Testis (tissue), 3 donors: ENCODE data around the gene CATSPERD. TPM values are rescaled to one million over a fixed set of nuclear protein-coding genes. Genes with fewer than 3 reads are reported as not detected.
A peak's percentile ranks its signal among the peaks of the same experiment; 100 is the strongest.

Experiments
- DNase-seq: peaks from one replicate; pipeline ENCODE4 v3.0.0-alpha.2; 2019
- H3K27ac ChIP-seq, 2 donors: fragments of 200-600 bp; sonication (generic); one replicate each; pipeline ENCODE4 v1.5.1; 2019
- H3K27me3 ChIP-seq: fragments of 200-600 bp; sonication (generic); one replicate; pipeline ENCODE4 v1.5.1; 2019
- H3K36me3 ChIP-seq: fragments of 200-600 bp; sonication (generic); one replicate; pipeline ENCODE4 v1.5.1; 2017; ENCODE audit warnings: low read depth; ENCODE audit errors: missing control alignments
- H3K4me1 ChIP-seq: fragments of 200-600 bp; sonication (generic); one replicate; pipeline ENCODE4 v1.5.1; 2019
- H3K4me3 ChIP-seq, 2 donors: fragments of 200-600 bp; sonication (generic); one replicate each; pipeline ENCODE4 v1.5.1; 2017 to 2019
- H3K9me3 ChIP-seq: fragments of 200-600 bp; sonication (generic); one replicate; pipeline ENCODE4 v1.5.1; 2017
- POLR2A ChIP-seq: fragments of 450-650 bp; IDR thresholded peaks from one replicate; pipeline ENCODE4 v1.6.1; 2017; ENCODE audit warnings: antibody characterized with exemption, mild to moderate bottlenecking, moderate library complexity
- WGBS, 2 donors: methylation state at CpG; one replicate each; pipeline ENCODE4 v1.1.5; 2018; 5-methylcytosine and 5-hydroxymethylcytosine counted together
- intact Hi-C: fragments of 100-400 bp; cut with DNase I; formaldehyde crosslinking; loops from one replicate; pipeline ENCODE4 v1.15.1; 2023; ENCODE audit warnings: low total_unique reads
- polyA plus RNA-seq: library from polyadenylated mRNA; stranded (reverse); fragments of 350-450 nt; fragmentation: Illumina TruSeq; extraction: RNeasy Lipid Tissue Mini Kit (QIAGEN cat#74804); gene quantifications from one replicate; pipeline ENCODE4 v1.2.3, GENCODE V29; 2014; ENCODE audit warnings: low read depth, low replicate concordance; ENCODE audit not compliant: insufficient read depth
- total RNA-seq, 2 donors: library from RNA; depleted of rRNA; stranded (reverse); fragments of >200 nt; gene quantifications; one replicate each; pipeline ENCODE4 v1.2.3, GENCODE V29; 2016
- TF ChIP-seq, protein P1 (sequence below), 3 experiments: fragments of 450-650 bp in 2 of 3; fragments of 200-600 bp in 1 of 3; sonication (generic) in 1 of 3; IDR thresholded peaks; one replicate each; pipeline ENCODE4 v1.5.1; 2016 to 2019; ENCODE audit warnings: antibody characterized with exemption in 3 of 3, mild to moderate bottlenecking in 2 of 3, moderate library complexity in 1 of 3

Gene CATSPERD
- total and polyA plus RNA-seq, 3 donors from 2014 or later = 6.1 to 31.3 (median 9.3) TPM

- Histone ChIP-seq H3K4me1 (peaks cover 18% of the 10 kb centered on the region), H3K4me3 (no peak overlapping the region), H3K36me3 (no peaks in the 10 kb centered on the region), H3K27ac (no peak overlapping the region), H3K9me3 (no peaks in the 10 kb centered on the region), H3K27me3 (no peaks in the 10 kb centered on the region)
- 86 to 92% methylated on average over 10 of the region's 10 CpGs for WGBS, 2 donors
- TF ChIP-seq, protein P1, sequence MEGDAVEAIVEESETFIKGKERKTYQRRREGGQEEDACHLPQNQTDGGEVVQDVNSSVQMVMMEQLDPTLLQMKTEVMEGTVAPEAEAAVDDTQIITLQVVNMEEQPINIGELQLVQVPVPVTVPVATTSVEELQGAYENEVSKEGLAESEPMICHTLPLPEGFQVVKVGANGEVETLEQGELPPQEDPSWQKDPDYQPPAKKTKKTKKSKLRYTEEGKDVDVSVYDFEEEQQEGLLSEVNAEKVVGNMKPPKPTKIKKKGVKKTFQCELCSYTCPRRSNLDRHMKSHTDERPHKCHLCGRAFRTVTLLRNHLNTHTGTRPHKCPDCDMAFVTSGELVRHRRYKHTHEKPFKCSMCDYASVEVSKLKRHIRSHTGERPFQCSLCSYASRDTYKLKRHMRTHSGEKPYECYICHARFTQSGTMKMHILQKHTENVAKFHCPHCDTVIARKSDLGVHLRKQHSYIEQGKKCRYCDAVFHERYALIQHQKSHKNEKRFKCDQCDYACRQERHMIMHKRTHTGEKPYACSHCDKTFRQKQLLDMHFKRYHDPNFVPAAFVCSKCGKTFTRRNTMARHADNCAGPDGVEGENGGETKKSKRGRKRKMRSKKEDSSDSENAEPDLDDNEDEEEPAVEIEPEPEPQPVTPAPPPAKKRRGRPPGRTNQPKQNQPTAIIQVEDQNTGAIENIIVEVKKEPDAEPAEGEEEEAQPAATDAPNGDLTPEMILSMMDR (IDR thresholded peaks at IDR 0.05) = no peak
- no peak for TF ChIP-seq POLR2A
- intact Hi-C loops = no loop called here
- no peak for DNase-seq
Measured at GRCh38 chr19:5714816-5715215, 5.6 kb upstream of the CATSPERD start.

DNA sequence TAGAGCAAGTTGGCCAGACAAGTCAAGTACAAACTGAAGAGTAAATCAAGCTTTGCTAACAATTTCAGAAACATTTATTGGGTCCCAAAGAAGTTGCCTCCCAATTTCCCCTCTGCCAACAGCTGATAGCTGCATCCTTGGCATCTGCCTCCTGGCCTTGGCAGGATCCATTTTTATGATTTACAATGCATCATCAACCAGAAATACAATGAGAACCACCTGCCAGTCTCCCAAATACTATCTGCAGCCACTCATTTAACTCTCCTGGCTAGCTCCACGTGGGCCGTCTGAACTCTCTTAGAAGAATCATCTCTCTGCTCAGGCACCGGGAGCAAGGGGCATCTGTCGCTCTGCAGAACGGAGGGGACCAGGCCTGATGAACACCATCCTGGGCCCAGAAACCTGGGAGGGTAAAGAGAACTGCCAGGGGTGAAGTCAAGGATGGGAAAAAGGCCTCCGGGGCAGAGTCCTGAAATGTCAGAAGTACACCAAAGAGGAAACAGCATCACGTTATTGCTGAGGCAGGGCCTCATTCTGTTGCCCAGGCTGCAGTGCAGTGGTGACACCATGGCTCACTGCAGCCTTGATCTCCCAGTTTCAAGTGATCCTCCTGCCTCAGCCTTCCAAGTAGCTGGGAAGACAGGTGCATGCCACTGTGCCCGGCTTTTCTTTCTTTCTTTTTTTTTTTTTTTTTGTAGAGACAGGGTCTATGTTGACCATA is 3.1 kb upstream of the CATSPERD start:
- Histone ChIP-seq H3K27me3 (no peaks in the 10 kb centered on the region), H3K27ac (no peak overlapping the region)
- WGBS, 2 donors = 62 to 70% methylated on average over 8 of the region's 8 CpGs

GRCh38 chr19:5718037-5718578 is 2.3 kb upstream of the CATSPERD start:
- TF ChIP-seq POLR2A = no peak
- no peak overlapping the region for H3K4me3 ChIP-seq
- peaks cover 18% of the 10 kb centered on the region for H3K4me1 ChIP-seq
- no peak overlapping the region for H3K27ac ChIP-seq
- WGBS, 2 donors = 49 to 57% methylated on average over 14 of the region's 14 CpGs
- no peaks in the 10 kb centered on the region for H3K9me3 ChIP-seq
- DNase-seq = no peak
- H3K27me3 ChIP-seq = no peaks in the 10 kb centered on the region
- intact Hi-C loops = no loop called here
- no peaks in the 10 kb centered on the region for H3K36me3 ChIP-seq

More for the DNA sequence above, 3.1 kb upstream of the CATSPERD start:
- no peak overlapping the region for H3K4me3 ChIP-seq
- no peaks in the 10 kb centered on the region for H3K9me3 ChIP-seq
- no peak for TF ChIP-seq POLR2A
- TF ChIP-seq, protein P1 (IDR thresholded peaks at IDR 0.05) = no peak
- no peaks in the 10 kb centered on the region for H3K36me3 ChIP-seq
- peaks cover 18% of the 10 kb centered on the region for H3K4me1 ChIP-seq
- DNase-seq = no peak
- intact Hi-C loops = no loop called here

DNA sequence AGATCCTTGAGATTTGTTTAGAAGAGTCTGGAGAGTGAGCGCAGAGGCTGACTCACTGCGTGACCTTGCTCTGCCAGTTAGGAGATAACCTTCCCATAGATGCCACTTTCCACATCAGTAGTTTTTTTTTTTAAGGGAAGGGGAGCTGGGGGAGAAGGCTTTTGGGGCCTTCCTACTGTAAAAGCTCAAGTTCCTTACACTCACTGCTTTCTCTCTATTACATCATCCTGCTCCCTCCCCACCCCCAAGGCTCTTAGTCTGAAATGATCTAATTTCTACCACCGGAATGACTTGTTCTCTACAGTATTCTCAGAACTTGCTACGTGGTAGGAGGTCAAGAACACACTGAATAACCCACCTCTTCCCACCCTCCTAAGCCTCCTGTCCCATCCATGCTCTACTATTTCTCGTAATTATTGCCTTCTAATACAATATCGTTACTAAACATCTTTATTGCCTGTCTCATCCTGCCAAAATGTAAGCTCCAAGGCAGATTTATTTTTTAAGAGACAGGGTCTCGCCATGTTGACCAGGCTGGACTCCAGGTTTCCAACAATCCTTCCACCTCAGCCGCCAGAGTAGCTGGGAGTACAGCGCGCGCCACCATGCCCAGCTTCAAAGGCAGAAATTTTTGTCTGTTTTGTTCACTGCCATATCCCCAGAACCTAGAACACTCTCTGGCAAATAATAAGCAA is 1.7 kb upstream of the CATSPERD start:
- no peaks in the 10 kb centered on the region for H3K9me3 ChIP-seq
- peak overlapping the region in 1 of 2 donors; percentile 94 for H3K27ac ChIP-seq

More for the DNA sequence above, 1.7 kb upstream of the CATSPERD start:
- 18 to 19% methylated on average over 11 of the region's 11 CpGs for WGBS, 2 donors
- Histone ChIP-seq H3K27me3 (no peaks in the 10 kb centered on the region), H3K36me3 (no peaks in the 10 kb centered on the region), H3K4me3 (peak overlapping the region; percentile 97 to 99), H3K4me1 (peaks cover 18% of the 10 kb centered on the region)
- intact Hi-C loops = no loop called here
- DNase-seq = no peak
- no peak for TF ChIP-seq POLR2A
- TF ChIP-seq, protein P1 (IDR thresholded peaks at IDR 0.05) = no peak
